HG02970 (cell line): Measurements from ENCODE around the gene CFAP57.

Experiments used
- ATAC-seq: cut with Tn5 transposase; IDR thresholded peaks from one replicate; pipeline ENCODE4 v1.9.1; 2021; ENCODE audit warnings: mild to moderate bottlenecking, moderate library complexity, moderate number of reproducible peaks; ENCODE audit not compliant: unreplicated experiment, low FRiP score

The CFAP57 gene

DNA sequence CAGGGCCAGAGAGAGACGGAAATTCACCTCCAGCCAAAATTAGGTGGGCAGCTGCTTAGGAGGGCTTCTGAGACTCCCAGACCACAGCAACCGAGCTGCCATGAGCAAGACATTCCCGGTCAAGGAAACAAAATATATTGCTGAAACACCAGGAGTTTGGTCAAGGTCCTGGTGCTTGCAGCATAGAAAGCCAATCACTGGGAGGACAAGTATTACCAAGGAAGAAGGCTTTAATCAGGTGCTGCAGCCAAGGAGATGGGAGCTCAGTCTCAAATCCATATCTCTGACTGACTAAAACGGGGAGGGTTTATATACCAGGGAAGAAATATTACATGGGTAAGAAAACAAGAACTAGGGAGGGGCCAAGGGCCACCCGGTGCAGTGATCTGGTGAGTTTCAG lies 78.9 kb downstream of the CFAP57 start:
- no peak for ATAC-seq

DNA sequence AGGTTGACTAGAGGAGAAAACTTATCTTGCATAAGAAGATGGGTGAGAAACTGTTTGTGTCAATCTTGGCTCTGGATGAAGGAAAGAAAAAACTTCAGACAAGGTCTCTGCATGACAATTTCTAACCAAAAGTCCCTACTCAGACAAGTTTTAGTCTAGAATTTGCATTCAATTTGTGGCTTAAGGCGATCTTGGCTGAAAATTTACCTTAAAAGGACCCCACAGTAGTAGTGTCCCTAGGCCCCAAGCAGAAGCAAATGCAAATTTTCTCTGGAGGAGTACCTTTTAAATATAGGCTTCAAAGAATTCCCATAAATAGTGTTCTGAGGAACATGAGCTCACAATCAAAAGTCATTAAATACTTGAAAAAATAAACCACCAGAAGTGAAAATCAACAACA lies 80.1 kb downstream of the CFAP57 start:
- no peak for ATAC-seq

DNA sequence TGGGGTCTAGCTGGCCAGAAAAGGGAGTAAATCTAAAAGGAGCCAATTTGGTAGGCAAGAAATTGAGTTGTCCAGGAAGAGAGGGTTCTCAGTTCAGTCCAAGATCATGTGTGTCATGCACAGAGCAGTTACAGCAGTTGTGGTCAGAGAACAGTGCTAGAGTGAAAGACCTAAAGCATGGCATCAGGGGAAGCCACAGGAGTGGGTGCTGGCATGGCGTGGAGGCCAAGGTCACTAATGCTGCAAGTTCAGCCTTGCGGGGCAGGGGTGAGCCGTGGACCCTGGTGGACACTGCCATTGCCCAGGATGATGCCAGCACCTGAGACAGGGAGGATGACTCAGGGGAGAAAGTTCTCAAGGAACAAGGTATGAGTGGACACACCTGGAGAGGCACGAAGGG lies 81.0 kb downstream of the CFAP57 start:
- ATAC-seq: no peak

- ATAC-seq: no peak
Observed at GRCh38 chr1:43253876-43254275, 81.7 kb downstream of the CFAP57 start.

GRCh38 chr1:43255438-43256210 lies 83.5 kb downstream of the CFAP57 start:
- ATAC-seq: no peak

- ATAC-seq: no peak
Observed at GRCh38 chr1:43256675-43257570, 84.8 kb downstream of the CFAP57 start.

DNA sequence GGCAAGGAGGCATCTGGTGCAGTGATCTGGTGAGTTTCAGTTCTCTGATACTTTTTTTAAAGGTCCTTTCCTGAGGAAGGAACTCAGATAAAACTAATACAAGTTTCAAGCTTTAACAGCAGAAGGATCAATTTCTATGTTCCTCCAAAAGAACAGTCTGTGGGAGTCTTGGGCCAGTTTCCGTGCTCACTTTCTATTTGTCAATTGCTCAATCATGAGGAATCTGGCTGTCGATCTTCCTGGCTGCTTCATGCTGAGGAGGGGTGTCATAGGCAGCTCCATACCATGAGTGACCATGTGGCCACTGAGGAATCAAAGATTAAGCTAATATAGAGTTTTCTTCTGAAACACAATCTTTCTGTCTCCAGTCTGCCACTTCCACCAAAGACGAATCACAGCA lies 86.2 kb downstream of the CFAP57 start:
- ATAC-seq: no peak

- no peak for ATAC-seq
Observed at GRCh38 chr1:43265431-43265830, 93.3 kb downstream of the CFAP57 start.

DNA sequence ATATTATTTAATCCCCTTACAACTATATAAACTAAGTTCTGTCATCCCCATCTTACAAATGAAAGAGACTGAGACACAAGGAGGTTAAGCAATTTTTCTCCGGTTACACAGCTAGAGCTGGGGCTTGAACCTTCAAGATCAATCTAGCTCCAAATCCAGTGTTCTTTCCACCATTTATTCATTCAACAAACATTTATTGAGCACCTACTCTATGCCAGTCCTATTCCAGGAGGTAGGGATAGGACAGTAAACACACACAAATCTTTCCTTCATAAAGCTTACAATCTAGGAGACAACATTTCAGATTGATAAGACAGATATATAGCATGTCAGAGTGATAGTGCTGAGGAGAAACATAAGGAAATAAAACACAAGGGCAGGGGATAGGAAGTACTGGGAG lies 94.8 kb downstream of the CFAP57 start:
- no peak for ATAC-seq

DNA sequence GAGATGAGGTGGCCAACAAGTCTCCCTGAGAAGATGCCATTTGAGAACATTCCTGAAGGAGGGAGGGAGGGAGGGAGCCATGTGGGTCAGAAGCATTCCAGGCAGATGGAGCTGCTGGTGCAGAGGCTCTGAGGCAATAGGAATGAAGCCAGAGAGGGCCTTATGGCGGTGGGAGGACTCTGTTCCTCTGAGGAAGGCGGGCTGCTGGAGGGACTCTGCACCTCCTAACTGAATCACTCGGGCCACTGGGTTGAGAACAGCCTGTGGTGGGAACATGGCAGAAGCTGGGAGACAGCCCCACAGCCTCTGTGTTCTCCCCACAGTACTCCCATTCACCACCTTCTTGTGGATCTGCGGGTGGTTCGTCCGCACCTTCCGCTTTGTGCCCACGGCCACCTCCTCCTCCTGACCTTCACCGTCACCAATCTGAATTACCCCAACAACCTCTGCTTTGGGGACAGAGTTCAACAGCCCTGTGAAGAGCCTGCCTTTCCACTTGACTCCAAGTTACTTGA lies 95.2 kb downstream of the CFAP57 start:
- ATAC-seq: no peak

GRCh38 chr1:43267818-43268425 lies 95.8 kb downstream of the CFAP57 start:
- ATAC-seq: no peak

DNA sequence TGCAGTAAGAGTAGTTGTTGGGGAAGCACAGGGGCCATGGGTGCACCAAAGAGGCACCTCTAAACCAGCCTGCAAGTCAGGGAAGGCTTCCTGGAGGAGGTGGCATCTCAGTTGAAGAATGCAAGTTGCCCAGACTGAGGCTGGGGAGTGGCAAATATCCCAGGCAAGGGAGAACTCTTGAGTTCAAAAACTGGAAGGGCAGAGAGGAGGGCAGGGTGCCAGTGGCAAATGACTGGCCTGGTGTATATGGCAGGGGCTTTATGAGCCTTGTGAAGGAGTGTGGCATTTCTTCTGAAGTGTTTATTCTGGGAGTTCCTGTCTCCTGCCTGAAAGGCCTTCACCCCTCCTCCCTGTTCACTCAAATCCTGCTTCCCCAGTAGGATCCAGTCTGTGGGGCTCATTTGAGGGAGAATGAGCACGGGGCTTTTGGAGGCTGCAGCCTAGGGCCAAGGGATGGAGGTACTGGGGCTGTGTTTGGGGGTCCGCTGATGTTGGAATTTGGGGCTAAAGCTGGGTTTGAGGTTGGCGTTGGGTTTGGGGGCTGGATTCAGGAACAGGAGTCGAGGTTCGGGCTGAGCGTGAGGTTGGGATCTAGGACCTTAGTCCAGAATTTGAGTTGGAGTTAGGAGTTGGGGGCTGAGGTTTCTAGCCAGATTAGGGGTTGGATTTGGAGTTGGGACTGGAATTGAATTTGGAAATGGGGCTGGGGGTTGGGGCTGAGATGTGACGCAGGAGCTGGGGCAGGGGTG lies 97.7 kb downstream of the CFAP57 start, which contains the start of gene TMEM125:
Gene TMEM125 (plus strand): TSS at position 357 of the 749 bp plus-strand sequence. CDS start 2,740 bp downstream, outside the sequence.
- no peak for ATAC-seq

- ATAC-seq: no peak
Observed at GRCh38 chr1:43270421-43271095, 98.4 kb downstream of the CFAP57 start.

DNA sequence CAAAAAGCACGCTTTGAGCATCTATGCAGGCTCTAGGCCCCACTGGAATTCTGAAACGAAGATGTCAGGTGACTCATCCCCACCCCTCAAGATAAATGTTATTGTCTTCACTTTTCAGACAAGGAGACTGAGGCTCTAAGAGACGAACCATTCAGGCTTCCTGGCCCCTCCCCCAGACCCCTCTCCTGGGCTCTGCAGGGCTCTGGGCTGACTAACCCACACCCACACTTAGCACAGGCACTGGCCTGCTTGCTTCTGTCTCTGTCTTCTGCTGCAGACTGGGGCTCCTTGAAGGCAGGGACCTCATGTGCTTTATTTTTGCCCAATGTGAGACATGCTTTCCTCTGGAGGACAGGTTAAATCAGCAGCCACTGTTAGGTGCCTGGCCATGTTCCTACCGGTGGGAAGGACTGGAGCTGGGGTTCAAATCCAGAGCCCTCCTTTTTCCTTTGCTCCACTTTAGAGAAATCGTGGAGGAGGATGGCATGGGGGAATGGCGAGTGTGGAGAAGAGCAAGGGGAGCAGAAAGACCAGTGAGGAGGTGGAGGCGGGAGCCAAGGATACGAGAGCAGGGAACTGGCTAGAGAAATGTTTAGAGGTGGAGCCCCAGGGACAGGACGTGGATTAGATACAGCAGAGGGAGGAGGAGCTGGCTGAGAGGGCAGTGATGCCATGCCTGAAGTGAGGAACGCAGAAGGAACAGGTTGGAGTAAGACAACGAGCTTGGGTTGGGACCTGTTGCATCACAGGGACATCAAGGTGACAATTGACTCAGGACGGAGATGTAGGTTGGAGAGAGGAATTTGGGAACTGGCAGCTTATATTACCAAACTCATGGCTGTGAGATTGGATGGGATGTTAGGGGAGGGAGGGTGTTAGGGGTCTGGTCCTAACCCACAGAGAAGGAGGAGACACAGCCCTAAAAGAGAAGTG lies 99.3 kb downstream of the CFAP57 start:
- no peak for ATAC-seq

DNA sequence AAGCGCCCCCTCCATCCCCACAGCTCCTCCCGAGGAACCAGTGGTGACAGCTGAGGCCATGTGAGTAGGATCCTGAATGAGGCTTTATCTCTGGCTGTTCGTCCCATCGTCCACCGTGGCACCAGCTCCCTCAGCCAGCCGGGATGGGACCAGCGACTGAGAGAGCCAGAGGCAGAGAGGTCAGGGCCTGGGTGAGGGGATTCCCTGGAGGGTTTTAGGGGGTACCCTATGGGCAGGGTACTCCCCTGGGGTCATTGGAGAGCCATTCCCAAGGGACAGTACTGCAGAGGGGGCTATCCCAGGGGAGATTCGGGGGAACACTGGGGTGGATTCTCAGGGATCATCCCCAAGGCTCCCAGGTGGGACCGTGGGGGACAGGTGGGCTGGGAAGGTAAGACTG lies 100.0 kb downstream of the CFAP57 start:
- ATAC-seq: no peak

GRCh38 chr1:43272576-43273571 lies 100.7 kb downstream of the CFAP57 start:
- ATAC-seq: no peak

- no peak for ATAC-seq
Observed at GRCh38 chr1:43273708-43274107, 101.6 kb downstream of the CFAP57 start.
